ENCODE data around the gene ZNFX1.

The ZNFX1 gene

DNA sequence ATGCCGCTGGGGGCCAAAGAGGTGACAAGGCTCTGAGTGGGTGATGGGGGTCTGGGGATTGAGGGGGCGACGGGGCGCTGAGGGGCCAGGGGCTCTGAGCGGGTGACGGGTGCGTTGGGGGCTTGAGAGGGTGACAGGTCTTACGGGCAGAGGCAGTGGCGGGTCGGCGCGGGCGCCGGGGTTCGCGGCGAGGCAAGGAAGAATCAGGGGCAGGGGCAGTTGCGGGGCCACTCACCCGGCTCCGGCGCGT is 146 bp downstream of the ZNFX1 start:
- no peak for DNase-seq

DNA sequence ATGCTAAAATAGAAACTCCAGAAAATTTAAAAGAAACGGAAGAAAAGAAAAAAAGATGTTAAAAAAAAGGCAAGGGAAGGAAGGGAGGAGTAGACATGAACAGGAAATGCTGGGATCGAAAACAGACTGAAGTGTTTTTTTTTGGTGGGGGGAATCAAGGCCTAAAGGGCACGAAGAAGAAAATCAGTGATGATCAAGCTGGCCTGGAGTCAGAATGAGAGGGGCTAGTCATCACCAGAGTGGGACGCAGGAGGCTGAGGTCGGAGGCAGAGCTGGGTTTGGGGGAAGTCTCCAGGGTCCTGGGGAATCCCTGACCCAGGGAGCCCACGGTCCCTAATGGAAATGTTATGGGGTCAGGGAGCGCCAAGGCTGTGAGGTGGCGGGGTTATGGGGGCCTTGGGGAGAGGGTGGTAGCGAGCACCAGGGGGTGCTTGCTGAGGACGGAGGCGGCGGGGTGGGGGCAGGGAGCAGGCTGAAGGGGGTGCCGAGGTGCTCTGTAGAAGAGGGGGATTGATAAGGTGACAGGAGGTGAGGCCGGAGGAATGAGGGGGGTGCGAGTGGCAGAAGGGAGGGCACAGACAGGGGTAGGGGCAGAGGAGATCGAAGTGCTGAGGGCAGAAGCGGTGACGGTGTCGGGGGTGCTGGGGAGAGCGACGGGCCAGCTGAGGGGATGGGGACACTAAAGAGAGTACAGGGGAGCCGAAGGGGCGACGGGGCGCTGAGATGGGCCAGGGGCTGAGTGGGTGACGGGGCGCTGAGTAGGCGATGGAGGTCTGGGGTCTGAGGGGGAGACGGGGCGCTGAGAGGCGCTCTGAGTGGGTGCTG is 684 bp downstream of the ZNFX1 start:
- DNase-seq, result peak; percentile 55

DNA sequence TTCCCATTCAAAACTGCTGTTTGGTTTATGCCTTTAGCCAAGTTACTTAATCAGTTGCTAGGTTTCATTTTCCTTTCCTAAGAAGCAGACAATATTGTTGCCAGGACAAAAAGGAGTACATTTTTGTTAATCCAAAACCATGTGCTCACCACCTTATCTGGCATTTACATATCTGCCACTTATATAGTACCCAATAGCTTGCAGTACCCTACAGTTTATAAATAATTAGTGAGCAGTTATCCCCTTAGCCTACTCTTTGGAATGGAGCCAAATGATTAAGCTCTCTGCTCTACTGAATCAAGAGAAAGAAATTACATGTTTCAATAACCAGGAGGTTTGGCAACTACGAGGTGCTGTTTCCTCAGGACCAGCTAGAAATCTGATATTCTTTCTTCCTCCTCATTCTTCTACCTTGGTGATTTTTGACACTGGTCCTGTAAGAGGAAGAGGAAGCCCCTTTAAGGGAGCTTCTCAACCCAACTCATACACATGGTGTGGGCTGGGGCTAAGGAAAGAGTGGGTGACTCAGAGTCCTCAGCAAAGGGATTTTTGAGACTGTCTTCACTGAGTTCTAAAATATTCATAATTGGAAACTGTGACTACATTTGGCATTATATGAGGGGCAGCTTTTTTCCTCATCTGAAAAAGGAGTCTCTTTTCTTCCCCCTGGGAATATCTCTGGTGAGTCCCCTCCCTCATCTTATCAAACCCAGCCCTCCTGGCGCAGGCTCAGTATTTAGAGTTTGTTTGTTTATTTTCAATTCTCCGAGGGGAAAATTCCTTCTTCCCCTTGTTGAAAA is 1.5 kb downstream of the ZNFX1 start:
- peak; percentile 69 for DNase-seq

DNA sequence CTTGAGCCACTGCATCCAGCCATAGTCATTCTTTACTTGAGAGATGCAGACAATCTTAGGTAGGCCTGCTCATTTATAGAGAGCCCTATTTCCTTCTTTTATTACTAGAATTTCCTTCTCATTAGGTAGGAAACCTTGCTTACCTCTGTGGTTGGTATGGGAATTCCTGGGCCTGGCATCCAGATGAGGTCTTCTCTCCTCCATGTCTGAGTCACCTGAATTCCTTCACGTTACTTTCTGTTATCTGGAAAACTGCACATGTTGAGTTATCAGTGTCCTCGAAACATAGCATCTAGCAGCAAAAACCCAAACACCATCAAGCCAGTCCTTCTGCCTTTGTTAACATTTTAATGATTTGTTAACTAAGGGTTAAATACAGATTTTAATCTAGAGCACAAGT is 2.2 kb downstream of the ZNFX1 start:
- no peak for DNase-seq

DNA sequence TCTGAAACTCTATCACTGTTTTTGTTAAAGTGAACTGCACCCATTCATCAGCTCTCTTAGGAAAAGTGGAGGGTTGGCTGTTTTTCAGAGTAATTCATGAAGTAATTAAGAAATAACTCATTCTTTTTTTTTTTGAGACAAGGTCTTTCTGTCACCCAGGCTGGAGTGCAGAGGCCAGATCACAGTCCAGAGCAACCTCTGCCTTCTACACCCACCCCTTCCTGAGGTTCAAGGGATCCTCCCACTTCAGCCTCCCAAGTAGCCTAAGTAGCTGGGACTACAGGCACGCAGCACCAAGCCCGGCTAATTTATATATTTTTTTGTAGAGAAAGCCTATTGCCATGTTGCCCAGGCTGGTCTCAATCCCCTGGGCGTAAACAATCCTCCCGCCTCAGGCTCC is 2.6 kb downstream of the ZNFX1 start:
- no peak for DNase-seq

DNA sequence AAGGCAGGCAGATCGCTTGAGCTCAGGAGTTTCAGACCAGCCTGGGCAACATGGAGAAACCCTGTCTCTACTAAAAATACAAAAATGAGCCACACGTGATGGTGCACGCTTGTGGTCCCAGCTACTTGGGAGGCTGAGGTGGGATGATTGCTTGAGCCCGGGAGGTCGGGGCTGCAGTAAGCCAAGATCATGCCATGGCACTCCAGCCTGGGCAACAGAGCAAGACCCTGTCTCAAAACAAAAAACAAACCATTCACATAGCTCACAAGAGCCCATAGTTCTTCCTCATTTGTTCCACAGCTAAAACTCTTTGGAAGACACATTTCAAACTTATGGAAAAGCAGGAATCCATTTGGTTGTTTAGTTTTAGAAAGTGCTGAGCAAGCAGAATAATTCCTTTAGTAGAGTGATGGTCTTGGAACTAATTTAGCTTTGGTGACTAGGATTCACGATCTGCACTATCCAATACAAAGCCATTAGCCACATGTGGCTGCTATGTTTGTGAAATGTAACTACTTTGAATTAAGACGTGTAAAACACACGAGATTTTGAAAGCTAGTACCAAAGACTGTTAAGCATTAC is 4.1 kb downstream of the ZNFX1 start:
- no peak for DNase-seq

DNA sequence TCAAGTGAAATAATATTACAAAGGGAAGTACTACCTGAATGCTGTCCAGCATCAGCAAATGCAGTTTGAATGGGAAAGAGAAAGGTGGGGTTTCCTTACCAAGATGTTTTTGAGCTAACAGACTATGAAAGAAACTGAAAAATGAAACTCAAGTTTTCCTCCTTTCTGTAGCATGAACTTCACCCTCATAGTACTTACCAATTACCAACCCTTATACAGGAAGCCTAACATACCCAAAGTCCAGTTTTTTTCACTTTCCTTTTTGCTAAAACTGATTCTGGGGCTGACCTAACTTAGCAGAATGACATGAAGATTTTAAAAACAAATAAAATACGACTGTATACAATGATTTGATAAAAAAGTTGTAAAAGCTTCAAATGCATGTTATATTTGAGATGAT is 5.2 kb downstream of the ZNFX1 start:
- DNase-seq, result no peak

DNA sequence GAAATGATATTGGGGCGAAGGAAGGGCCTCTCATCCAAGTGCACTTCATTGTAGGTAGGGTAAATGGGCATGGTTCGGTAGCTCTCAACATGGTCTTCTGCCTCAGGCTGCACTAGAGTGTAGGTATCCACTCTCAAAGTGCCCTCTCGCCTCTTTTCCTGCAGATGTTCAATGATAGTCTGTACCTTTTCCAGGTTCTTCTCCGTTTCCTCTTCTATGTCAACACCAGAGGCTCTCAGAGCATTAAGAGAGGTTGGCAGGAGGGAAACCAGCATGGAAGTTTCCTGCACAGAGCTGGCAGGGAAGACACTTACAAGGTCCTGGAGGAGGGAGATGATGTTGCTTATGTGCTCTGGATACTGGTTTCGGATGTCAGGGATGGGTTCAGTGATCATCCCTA is 7.1 kb downstream of the ZNFX1 start:
- no peak for DNase-seq

DNA sequence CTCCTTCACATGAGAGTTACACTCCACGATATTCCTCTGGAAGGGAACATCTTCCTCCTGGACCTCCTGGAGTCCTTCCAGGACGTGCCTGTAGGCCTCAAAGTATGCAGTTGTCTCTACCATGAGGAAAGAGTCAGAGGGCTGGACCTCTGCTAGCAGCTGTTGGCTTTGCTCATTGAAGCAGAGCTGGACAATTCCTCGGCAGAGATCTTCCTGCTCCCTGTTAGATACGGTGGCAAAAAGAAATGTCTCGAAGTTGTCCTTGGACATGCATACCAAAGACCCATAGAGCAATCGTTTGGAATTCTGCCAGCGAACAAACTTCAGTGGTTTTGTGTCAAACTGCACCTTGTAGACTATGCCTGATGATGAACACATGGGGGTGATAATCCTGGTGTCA is 7.7 kb downstream of the ZNFX1 start:
- DNase-seq, result no peak

DNA sequence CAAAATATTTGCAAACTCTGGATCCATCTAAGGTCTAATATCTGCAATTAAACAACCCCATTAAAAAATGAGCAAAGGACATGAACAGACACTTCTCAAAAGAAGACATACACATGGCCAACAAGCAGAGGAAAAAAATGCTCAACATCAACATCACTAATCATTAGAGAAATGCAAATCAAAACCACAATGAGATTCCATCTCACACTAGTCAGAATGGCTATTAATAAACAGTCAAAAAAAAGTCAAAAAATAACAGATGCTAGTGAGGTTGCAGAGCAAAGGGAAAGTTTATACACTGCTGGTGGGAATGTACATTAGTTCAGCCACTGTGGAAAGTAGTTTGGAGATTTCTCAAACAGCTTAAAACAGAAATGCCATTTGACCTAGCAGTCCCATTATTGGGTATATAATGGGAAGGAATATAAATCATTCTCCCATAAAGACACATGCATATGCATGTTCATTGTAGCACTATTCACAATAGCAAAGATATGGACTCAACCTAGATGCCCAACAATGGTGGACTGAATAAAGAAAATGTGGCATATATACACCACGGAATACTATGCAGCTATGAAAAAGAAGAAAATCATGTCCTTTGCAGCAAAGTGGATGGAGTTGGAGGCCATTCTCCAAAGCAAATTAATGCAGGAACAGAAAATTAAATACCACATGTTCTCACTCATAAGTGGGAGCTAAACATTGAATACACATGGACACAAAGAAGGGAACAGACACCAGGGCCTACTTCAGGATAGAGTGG is 9.1 kb downstream of the ZNFX1 start:
- no peak for DNase-seq

DNA sequence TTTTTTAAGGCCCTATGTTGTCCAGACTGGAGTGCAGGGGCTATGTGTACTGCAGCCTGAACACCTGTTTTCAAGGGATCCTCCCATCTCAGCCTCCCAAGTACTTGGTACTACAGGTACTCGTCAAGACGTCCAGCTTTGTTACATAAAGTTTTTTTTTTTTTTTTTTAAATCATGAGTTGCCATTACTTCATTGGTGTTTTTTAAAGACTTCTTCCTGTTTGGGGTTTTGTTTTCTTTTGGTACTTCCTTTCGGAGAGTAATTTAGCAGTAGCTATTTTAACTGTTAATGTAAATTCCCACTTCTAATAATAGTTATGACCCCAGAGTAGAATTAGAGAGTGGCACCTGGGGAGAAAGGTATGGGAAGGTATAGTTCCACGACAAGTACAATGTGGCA is 10.5 kb downstream of the ZNFX1 start:
- no peak for DNase-seq

DNA sequence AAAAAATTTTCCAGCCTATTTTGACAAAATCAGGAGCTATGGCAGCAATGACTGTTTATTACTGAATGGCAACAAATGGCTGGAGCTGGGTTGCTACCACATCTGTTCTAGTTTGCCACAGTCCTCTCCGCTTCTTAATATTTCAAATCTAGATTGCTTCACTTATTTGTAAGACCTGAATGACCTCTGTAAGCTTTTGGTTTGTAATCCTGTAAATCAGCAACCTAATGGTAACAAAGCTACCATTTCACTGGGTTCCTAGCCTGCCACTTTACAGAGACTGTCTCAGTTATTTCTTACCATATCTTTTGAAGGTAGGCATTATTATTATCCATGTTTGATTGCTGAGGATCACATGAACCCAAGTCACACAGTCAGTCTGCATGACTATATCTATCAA is 15.4 kb downstream of the ZNFX1 start:
- no peak for DNase-seq

DNA sequence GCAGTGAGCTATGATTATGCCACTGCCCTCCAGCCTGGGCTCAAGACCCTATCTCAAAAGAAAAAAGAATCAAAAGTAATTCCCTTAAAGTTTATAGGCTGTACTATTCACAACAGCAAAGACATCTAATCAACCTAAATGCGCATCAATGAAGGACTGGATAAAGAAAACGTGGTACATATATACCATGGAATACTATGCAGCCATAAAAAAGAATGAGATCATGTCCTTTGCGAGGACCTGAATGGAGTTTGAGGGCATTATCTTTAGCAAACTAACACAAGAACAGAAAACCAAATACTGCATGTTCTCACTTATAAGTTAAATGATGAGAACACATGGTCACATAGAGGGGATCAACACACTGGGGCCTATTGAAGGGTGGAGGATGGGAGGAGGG is 16.7 kb downstream of the ZNFX1 start:
- DNase-seq, result no peak

DNA sequence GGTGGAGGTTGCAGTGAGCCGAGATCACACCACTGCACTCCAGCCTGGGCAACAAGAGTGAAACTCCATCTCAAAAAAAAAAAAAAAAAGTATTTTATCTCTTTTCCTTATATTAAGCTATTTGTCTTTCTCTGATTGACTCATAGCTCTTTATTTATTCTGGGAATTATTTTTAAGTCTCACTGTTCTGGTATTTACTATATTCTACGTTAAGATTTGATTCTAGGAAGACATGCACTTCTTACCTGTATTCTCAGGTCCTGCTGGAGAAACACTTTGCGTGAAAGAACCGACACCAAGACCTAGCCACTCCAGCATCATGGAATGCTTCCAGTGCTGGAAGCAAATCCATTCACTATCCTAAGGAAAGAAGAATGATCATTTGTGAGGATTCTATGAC is 17.6 kb downstream of the ZNFX1 start:
- no peak for DNase-seq

DNA sequence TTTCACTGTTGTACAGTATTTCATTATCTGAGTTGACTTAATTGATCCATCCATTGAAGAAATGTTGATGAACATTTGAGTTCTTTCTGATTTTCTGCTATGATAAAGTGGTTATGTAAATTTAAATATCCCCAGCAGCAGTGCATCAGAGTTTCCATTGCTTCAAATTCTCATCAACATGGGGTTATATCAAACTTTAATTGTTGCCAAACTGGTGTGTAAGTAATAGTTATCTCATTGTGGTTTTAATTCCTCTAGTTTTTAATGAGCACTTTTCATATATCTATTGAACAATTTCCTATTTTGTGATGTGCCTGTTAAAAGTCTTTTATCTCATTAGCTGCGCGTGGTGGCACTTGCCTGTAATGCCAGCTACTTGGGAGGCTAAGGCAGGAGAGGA is 18.1 kb downstream of the ZNFX1 start:
- DNase-seq, result no peak

DNA sequence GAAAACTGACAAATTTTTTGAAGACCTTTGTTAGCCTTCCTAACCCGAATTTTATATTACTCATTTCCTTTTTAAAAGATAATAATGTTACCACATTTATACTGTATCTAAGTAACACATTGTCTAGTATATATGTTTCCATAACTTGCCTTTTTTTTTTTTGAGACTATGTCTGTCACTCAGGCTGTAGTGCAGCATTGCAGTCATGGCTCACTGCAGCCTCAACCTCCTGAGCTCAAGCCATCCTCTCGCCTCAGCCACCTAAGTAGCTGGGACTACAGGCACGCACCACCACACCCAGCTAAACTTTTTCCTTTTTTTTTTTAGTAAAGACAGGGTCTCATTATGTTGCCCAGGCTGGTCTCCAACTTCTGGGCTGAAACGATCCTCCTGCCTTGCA is 18.6 kb downstream of the ZNFX1 start:
- DNase-seq, result no peak

DNA sequence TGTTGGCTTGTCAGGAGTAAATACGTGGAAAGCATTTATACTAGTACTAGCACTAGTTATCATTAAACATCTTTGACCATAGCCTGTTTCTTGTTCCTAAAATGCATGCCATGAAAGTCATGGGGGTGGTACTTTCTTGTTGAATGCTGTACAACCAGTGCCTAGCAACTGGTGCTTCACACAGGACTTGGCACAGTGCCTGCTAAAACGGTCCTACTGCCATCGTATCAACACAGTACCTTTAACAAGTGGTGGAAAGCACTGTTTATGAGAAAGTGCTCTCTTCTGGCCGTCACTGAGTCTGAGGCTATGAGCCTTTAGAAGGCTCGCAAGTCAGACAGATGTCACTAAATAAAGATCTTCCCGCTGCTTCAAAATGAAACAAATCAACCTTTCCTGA is 21.6 kb downstream of the ZNFX1 start:
- no peak for DNase-seq

DNA sequence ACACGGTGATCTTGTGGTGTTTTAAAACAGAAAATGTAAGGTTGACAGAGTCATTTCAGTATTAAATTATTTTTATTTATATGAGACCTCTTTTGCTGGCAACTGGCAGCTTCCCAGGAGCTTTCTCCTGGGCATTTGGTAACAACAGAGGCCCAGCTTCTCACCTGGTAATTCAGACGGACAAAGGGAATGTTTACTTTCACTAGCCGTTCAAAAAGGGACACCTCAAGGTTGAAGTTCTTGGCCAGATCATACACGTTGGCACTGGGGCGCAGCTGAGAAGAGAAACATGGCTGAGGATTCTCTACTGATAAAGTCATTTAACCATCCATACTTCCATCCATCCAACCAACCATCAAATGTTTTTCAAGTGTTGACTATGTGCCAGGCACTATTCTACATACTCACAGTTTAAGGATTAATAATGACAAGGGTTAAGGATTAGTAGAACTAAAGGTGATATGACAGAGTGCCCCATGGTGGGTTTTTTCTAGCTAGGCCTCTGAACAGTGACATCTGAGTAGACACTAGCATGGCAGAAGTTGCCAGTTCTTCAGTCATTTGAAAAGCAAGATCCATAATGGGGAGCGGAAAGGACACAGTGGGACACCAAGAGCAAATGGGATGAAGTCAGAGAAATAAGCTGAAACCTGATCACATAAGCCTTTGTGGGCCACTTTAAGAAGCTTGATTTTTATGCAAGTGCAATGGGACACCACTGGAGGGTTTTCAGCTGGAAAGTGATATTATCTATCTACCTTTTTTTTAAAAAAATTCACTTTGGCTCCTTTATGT is 25.1 kb downstream of the ZNFX1 start:
- no peak for DNase-seq

DNA sequence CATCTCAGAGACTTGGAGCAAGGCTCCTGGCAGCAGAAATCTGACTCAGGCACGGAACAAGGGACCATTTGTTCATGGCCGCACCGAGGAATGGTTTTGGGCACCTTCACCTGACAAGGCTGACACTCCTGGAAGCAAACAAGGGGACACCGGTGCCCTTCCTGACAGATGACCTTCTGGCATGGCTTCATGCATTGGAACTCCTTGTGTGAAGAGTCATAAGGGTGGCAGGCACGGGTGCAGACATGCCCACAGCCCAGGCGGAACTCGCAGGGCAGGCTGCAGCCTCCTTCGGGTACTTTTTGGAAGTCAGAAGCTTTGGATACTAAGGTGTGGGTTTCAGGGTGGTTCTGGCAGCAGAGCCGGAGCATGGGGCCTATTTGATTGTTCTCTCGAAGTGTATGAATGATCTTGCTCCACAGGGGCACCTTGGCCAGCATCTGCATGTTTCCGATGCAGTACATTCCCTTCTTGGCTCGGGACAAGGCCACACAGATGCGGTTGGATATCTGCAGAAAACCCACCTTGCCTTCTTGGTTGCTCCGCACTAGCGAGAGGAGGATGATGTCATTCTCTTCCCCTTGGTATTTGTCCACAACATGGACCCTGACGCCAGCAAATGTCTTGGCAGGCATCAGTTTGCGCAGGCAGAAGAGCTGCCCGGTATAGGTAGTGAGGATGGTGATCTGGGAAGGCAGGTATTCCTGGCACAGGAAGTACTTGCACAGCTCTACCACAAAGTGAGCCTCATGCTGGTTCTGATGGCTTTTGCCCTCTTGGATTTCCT is 28.8 kb downstream of the ZNFX1 start:
- no peak for DNase-seq

DNA sequence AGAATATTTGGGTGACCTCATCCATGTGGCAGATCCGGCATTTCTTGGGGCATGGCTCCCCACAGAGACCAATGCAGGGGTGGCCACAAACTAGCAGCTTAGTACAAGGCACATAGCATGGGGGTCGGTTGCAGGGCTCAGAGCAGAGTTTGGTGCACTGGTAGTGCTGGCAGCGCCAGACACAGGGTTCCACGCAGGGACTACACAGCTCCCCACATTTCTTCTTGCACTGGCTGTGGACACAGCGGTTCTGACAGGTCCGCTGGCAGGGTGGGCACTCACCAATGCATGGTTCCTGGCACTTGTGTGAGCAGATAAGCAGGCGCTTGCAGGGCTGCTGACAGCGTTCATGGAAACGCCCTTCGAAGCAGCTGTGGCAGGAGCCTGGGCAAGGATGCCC is 29.6 kb downstream of the ZNFX1 start:
- DNase-seq, result no peak

DNA sequence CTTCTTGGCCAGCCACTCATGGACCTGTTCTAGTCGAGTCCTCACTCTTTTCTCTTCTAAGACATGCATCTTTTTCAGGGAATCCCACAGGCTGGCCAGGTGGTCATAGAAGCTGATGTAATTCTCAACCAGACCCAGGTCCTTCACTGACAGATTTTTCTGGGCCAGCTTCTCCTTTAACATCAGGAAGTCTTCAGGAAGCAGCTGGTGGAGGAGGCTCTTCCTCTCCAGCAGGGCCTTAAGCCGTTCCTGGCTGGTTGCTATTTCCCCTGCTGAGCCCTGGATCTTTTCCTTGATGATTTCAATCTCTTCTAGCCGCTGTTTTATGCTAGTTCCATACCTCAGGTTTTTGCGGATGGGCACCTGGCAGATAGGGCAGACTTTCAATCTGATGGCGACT is 30.1 kb downstream of the ZNFX1 start:
- no peak for DNase-seq

DNA sequence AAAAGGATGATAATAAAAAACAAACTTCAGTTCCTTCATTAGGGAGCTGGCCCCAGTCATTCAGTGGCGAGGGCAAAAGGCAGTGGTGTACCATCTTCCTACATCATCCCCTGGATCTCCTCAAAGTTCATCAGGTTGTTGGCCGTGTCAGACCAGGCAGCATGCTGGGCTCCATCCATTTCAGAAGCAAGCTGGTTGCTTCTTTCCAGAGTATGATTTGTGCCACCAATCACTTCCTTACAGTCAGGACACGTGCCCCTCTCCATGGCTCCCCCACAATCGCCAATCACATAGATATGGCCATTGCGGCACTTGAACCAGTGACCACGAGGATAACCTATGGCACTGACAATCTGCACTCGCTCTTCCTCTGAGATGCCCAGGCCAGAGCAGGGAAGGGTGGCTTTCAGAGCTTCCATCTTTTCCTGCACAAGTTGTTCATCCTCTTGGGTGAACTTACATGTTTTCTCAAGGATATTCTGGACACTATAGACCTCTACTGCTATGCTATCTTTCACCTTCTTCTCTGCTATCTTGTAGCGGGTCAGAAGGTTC is 30.6 kb downstream of the ZNFX1 start:
- DNase-seq, result no peak
